Spleen (tissue), 11 donors: Measurements from ENCODE around the gene PLBD2. TPM values are rescaled to one million over a fixed set of nuclear protein-coding genes. Genes with fewer than 3 reads are reported as not detected.

Experiments
- DNase-seq: peaks from one replicate; pipeline ENCODE4 v3.0.0-alpha.2; 2020
- H3K27ac ChIP-seq, 8 donors: fragments of 200-600 bp; sonication (generic) in 7 of 8; 1 replicate in 4 of 8; 2 replicates in 4 of 8; pipeline versions ENCODE4 v1.5.0 to v1.8.0; 2016 to 2021; ENCODE audit warnings: inconsistent platforms in 4 of 8, mild to moderate bottlenecking in 4 of 8, moderate library complexity in 1 of 8
- H3K27me3 ChIP-seq, 7 donors: fragments of 200-600 bp; sonication (generic) in 6 of 7; replicated peaks in 1 of 7; 1 replicate in 4 of 7; 2 replicates in 3 of 7; pipeline versions ENCODE4 v1.5.0 to v1.8.0; 2016 to 2021; ENCODE audit warnings: inconsistent platforms in 3 of 7, mild to moderate bottlenecking in 1 of 7
- H3K36me3 ChIP-seq, 6 donors: fragments of 200-600 bp; sonication (generic) in 5 of 6; 1 replicate in 4 of 6; 2 replicates in 2 of 6; pipeline versions ENCODE4 v1.5.0 to v1.8.0; 2016 to 2021; ENCODE audit warnings: inconsistent platforms in 2 of 6
- H3K4me1 ChIP-seq, 6 donors: fragments of 200-600 bp; sonication (generic) in 5 of 6; 1 replicate in 3 of 6; 2 replicates in 3 of 6; pipeline versions ENCODE4 v1.5.0 to v1.8.0; 2016 to 2021; ENCODE audit warnings: inconsistent platforms in 3 of 6
- H3K4me3 ChIP-seq, 8 donors: fragments of 200-600 bp; sonication (generic) in 7 of 8; 1 replicate in 4 of 8; 2 replicates in 4 of 8; pipeline versions ENCODE4 v1.5.0 to v1.8.0; 2016 to 2021; ENCODE audit warnings: inconsistent platforms in 4 of 8, mild to moderate bottlenecking in 4 of 8, moderate library complexity in 2 of 8
- H3K9me3 ChIP-seq, 8 donors: fragments of 200-600 bp; sonication (generic) in 7 of 8; 1 replicate in 4 of 8; 2 replicates in 4 of 8; pipeline versions ENCODE4 v1.5.0 to v1.8.0; 2016 to 2021; ENCODE audit warnings: inconsistent platforms in 4 of 8
- CTCF ChIP-seq, 11 experiments: fragments of 200-600 bp in 7 of 11; fragments of 450-650 bp in 4 of 11; sonication (generic) in 4 of 11; IDR thresholded peaks in 8 of 11; conservative IDR thresholded peaks in 3 of 11; 1 replicate in 7 of 11; 2 replicates in 4 of 11; pipeline versions ENCODE4 v1.4.0 to v1.8.0; 2016 to 2021; ENCODE audit warnings: antibody characterized with exemption in 11 of 11, inconsistent platforms in 4 of 11, mild to moderate bottlenecking in 1 of 11
- POLR2A ChIP-seq, 3 donors: fragments of 450-650 bp; IDR thresholded peaks; one replicate each; pipeline ENCODE4 v1.5.1; 2017; ENCODE audit warnings: antibody characterized with exemption in 3 of 3, mild to moderate bottlenecking in 1 of 3
- POLR2AphosphoS5 ChIP-seq, 3 donors: sonication (generic); formaldehyde crosslinking; IDR thresholded peaks; one replicate each; pipeline ENCODE4 v1.5.1; 2017; ENCODE audit warnings: antibody characterized with exemption in 3 of 3
- WGBS, 5 donors: extraction: QIAGEN DNeasy Blood & Tissue Kit in 3 of 5; methylation state at CpG; one replicate each; pipeline versions ENCODE4 v1.1.5 to v1.1.7; 2013 to 2018; 5-methylcytosine and 5-hydroxymethylcytosine counted together
- intact Hi-C: fragments of 100-400 bp; cut with DNase I; formaldehyde crosslinking; loops from one replicate; pipeline ENCODE4 v1.15.0; 2023; ENCODE audit warnings: low total_unique reads
- polyA plus RNA-seq, 3 donors: library from polyadenylated mRNA; stranded (reverse); fragments of 200-250 nt; gene quantifications; one replicate each; pipeline ENCODE4 v1.2.1, GENCODE V29; 2013
- total RNA-seq, 7 donors: library from RNA; depleted of rRNA in 3 of 7; stranded (reverse); fragments of >200 nt in 3 of 7; fragmentation: NEBNext Ultra II Directional in 4 of 7; extraction: Animal tissue kit (Norgen Biotek cat#: 25700) in 4 of 7; gene quantifications; one replicate each; pipeline versions ENCODE4 v1.1.0 to v1.2.1, GENCODE V29; 2016 to 2021
- donor health status: healthy with polysubstance abuse.
- donor health status: DM: no; HTN: no; CAD: no; lungs with moderate emphysema.
- donor health status: DM: no; HTN: no; CAD: no.
- donor health status: Bipolar disorder and iron deficiency.
- donor health status: healthy.
- donor health status: DM: no; HTN: no; CAD: no.
- donor health status: DM: yes; HTN: yes; CAD: no.

PLBD2 gene
- total and polyA plus RNA-seq, 10 donors = 4.2 to 38.8 (median 29.2) TPM

GRCh38 chr12:113370923-113371682 is 12.7 kb downstream of the PLBD2 start:
- WGBS, 5 donors = 62 to 81% (median 72%) methylated on average over 7 of the region's 7 CpGs
- intact Hi-C loops = no loop called here

GRCh38 chr12:113371808-113372207 is 13.4 kb downstream of the PLBD2 start:
- no peak for DNase-seq
- Histone ChIP-seq H3K9me3 (no peaks in the 10 kb centered on the region), H3K27me3 (no peaks in the 10 kb centered on the region), H3K27ac (no peak overlapping the region), H3K4me3 (no peak overlapping the region), H3K4me1 (no peaks in the 10 kb centered on the region), H3K36me3 (peaks cover 0 to 82% (median 26%) of the 10 kb centered on the region in 6 donors)
- 91 to 99% (median 97%) methylated on average over 4 to 6 of the region's 6 CpGs for WGBS, 5 donors
- TF ChIP-seq POLR2AphosphoS5 (IDR thresholded peaks at IDR 0.05) (no peak), POLR2A (IDR thresholded peaks at IDR 0.05) (no peak), CTCF (IDR thresholded peaks at IDR 0.05 in 8 of 11, conservative IDR thresholded peaks at IDR 0.05 in 3 of 11) (no peak)
- intact Hi-C loops = no loop called here

More at GRCh38 chr12:113370923-113371682, 12.7 kb downstream of the PLBD2 start:
- Histone ChIP-seq H3K9me3 (no peaks in the 10 kb centered on the region), H3K36me3 (peaks cover 0 to 75% (median 20%) of the 10 kb centered on the region in 6 donors), H3K27ac (no peak overlapping the region), H3K4me1 (no peaks in the 10 kb centered on the region), H3K27me3 (no peaks in the 10 kb centered on the region), H3K4me3 (no peak overlapping the region)
- DNase-seq = no peak
- TF ChIP-seq POLR2A (IDR thresholded peaks at IDR 0.05) (no peak), POLR2AphosphoS5 (IDR thresholded peaks at IDR 0.05) (no peak), CTCF (IDR thresholded peaks at IDR 0.05 in 8 of 11, conservative IDR thresholded peaks at IDR 0.05 in 3 of 11) (no peak)

GRCh38 chr12:113372371-113372770 is 14.0 kb downstream of the PLBD2 start:
- Histone ChIP-seq H3K4me1 (no peaks in the 10 kb centered on the region), H3K27ac (no peak overlapping the region), H3K4me3 (no peak overlapping the region), H3K36me3 (peaks cover 0 to 88% (median 28%) of the 10 kb centered on the region in 6 donors), H3K27me3 (no peaks in the 10 kb centered on the region), H3K9me3 (no peaks in the 10 kb centered on the region)
- TF ChIP-seq POLR2A (IDR thresholded peaks at IDR 0.05) (no peak), CTCF (IDR thresholded peaks at IDR 0.05 in 8 of 11, conservative IDR thresholded peaks at IDR 0.05 in 3 of 11) (no peak), POLR2AphosphoS5 (IDR thresholded peaks at IDR 0.05) (no peak)
- 95 to 99% (median 96%) methylated on average over 7 to 9 of the region's 9 CpGs for WGBS, 5 donors
- no peak for DNase-seq
- intact Hi-C loops = no loop called here

- no peaks in the 10 kb centered on the region for H3K27me3 ChIP-seq
- no peak for TF ChIP-seq POLR2AphosphoS5 (IDR thresholded peaks at IDR 0.05)
- no peak for TF ChIP-seq CTCF (IDR thresholded peaks at IDR 0.05 in 8 of 11, conservative IDR thresholded peaks at IDR 0.05 in 3 of 11)
- TF ChIP-seq POLR2A (IDR thresholded peaks at IDR 0.05) = no peak
- H3K4me1 ChIP-seq = no peaks in the 10 kb centered on the region
- WGBS, 5 donors = 93 to 97% (median 95%) methylated on average over 3 of the region's 3 CpGs
- no peak for DNase-seq
- peaks cover 0 to 93% (median 33%) of the 10 kb centered on the region in 6 donors for H3K36me3 ChIP-seq
- no peak overlapping the region for H3K4me3 ChIP-seq
- H3K9me3 ChIP-seq = no peaks in the 10 kb centered on the region
- no peak overlapping the region for H3K27ac ChIP-seq
- intact Hi-C loops = no loop called here
Measured at GRCh38 chr12:113373440-113373839, 15.1 kb downstream of the PLBD2 start.
